LNCAP (cell line): Measurements from ENCODE around the gene POMGNT1.

Source experiments
- TF ChIP-seq, protein P1 (sequence below): fragments of 450-650 bp; IDR thresholded peaks from 2 replicates; pipeline ENCODE4 v1.5.1; 2017; ENCODE audit warnings: mild to moderate bottlenecking

POMGNT1 gene

DNA sequence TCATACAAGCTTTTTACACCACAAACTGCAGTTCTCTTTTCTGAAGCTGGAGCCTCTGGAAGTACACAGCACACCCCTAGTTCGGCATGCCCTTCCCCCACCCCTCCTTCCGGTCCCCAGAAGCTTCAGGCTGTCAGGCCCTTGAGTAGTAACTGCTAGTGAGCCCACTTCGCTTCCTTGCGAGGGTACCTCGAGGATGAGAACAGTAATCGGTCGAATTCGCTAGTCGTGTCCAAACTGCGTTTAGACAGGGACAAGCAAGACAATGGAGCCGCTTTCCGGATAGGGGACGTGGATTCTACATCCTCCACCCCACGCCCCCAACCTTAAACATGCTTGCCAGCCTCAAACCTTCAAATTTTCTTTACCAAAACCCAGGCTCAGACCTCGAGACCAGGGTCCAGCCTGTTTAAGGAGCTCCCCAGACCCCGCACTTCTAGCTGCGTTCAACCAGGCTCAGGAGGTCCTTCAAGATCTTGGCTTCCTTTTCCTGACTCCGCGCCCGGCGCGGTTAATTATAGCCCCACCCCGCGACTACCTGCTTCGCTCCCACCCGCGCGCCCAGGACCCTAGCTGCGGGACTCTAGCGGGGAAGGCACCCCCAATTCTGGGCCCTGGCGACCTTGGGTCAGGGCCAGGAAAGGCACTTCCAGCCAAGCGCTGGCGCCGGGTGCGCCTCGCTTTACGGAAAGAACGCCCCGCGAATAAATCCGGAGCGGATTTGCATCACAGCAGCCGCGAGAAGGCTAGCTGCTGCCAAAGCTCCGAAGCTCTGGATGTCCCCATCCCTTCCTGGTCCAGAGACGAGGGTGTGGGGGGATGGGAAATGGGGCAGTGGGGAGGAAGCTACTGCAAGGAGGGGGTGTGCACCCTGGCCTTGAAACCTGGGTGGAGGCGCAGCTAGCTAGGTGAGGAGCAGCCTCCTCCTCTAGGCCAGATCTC lies 31.4 kb downstream of the POMGNT1 start:
- TF ChIP-seq, protein P1, sequence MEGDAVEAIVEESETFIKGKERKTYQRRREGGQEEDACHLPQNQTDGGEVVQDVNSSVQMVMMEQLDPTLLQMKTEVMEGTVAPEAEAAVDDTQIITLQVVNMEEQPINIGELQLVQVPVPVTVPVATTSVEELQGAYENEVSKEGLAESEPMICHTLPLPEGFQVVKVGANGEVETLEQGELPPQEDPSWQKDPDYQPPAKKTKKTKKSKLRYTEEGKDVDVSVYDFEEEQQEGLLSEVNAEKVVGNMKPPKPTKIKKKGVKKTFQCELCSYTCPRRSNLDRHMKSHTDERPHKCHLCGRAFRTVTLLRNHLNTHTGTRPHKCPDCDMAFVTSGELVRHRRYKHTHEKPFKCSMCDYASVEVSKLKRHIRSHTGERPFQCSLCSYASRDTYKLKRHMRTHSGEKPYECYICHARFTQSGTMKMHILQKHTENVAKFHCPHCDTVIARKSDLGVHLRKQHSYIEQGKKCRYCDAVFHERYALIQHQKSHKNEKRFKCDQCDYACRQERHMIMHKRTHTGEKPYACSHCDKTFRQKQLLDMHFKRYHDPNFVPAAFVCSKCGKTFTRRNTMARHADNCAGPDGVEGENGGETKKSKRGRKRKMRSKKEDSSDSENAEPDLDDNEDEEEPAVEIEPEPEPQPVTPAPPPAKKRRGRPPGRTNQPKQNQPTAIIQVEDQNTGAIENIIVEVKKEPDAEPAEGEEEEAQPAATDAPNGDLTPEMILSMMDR: no peak

DNA sequence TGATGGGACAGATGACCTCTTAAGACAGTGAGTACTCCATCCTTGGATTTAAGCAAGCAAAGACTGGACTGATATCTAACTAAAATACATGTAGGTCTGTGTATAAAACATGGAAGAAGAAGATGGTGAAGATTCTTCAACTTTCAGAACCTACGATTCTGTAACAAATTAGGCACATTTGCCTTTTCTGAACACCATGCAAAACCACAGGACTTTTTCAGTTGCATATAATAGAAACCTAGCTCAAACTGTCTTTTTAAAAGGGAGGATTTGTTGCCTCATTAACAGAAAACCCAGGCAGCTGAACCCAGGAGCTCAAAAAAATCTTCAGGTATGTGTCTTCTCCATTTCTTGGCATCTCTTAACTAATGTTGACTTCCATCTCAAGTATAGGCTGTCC lies 38.0 kb downstream of the POMGNT1 start:
- TF ChIP-seq, protein P1: no peak

DNA sequence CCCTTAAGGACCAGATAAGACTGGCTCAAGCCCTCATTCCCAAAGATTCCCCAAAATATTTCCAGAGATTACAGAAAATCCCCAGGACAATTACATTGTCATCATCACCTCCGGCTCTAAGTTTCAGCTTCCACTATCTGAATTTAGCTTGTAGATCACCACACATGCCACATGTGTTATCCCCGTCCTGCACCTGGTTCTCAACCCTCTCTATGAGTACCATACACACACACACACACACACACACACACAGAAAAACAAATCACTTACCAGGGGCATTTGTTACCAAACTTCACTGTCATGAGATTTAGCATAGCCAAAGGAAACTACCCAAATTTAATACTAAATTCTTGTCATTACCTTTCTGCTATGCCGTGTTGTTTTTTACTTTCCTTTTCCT lies 38.7 kb downstream of the POMGNT1 start:
- TF ChIP-seq, protein P1: no peak

DNA sequence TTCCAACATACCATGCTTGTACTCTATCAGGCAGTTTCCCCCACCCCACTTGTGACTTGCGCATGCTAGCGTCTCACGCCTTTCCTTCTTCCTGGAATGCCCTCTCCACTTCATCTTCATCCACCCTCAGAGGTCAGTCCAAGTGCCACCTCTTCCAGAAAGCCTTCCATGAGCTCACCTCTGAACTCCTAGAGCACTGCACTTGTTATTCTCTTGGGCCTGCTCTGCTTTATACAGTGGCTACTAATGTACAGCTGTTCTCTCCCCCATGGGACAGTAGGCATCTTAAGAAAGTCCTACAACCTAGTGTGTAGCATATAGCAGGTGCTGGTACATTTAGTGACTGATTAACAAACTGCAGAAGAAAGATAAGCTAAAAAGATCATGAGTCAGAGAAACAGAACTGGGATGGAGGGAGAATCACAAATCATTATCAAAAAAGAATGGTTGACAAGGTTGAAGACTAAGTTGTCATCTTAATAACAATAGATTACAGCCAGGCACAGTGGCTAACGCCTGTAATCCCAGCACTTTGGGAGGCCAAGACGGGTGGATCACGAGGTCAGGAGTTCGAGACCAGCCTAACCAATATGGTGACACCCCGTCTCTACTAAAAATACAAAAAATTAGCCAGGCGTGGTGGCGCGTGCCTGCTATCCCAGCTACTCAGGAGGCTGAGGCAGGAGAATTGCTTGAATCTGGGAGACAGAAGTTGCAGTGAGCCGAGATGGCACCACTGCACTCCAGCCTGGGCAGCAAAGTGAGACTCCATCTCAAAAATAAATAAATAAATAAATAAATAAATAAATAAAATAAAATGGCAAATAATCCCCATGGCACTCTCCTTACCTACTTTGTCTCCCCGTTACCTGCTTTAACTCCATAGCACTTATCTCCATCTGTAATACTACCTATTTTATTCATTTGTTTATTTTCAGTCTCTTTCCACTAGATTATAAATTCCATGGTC lies 39.6 kb downstream of the POMGNT1 start:
- TF ChIP-seq, protein P1: no peak

DNA sequence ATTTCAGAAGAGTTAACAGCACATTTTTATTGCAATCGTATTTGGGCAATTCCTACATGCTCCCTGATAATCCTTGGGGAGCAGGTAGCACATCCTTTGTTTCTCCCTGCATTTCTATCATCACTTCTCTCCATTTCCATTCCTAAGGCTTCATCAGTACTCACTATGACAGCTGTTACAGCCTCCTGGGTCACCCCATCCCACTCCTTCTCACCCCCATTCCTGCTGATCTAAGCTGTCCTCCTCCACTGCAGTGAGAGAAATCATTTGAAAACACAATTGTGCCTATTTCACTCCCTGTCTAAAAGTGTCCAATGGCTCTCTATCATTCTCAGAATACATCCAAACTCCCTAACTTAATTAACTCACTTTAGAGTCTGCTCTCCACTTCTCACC lies 40.3 kb downstream of the POMGNT1 start:
- TF ChIP-seq, protein P1: no peak

DNA sequence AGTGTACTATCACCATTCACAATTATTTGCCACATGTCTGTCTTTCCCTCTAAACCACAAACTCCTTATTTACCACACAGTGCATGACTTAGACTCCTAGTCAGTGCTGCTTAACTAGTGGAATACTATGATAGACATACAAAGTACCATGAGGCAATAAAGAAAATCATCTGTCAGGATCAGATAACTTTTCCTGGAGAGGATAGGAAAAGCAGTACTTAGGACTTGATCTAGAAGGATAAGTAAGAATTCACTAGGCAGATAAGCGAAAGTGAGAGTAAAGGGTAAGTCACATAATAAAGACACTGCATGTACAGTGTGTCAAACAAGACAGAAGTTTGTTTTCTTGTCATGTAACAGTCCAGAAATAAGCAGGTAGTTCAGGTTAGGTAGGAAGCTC lies 44.5 kb downstream of the POMGNT1 start:
- TF ChIP-seq, protein P1: no peak

DNA sequence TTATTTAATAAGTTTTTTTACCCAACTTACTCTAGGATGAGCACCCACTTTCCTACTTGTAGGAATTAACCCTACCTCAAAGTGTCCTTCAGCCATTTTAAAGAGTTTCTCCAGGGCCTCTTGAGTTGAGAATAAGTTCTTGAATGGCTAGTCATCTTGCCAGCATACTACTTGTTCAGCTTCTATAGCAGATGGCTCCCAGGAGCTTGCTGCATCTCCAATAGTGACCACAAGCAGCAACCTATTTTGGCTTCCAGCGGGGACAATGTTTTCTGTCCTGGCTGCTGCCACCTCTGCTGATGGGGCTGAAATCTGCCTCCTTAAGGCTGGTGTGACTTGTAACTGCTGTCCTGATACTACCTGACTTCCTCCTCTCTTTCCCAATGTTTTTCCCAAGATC lies 45.0 kb downstream of the POMGNT1 start:
- TF ChIP-seq, protein P1: no peak
